IPS-15b (cell line): ENCODE results near the gene PLD5.
"Not testable (repeated sequence)": the region's sequence is repeated elsewhere in the genome, so short reads cannot be mapped to it uniquely, and the experiment has no call there.

Experiments
- H3K27me3 ChIP-seq: one replicate; pipeline ENCODE4 v1.6.1; 2013; ENCODE audit warnings: low read length; ENCODE audit not compliant: control insufficient read depth, insufficient read depth
- H3K36me3 ChIP-seq: one replicate; pipeline ENCODE4 v1.6.1; 2013; ENCODE audit warnings: low read length; ENCODE audit not compliant: control insufficient read depth, insufficient read depth
- H3K4me1 ChIP-seq: one replicate; pipeline ENCODE4 v1.6.1; 2013; ENCODE audit warnings: mild to moderate bottlenecking, low read length; ENCODE audit not compliant: control insufficient read depth, insufficient read depth
- H3K4me3 ChIP-seq: one replicate; pipeline ENCODE4 v1.5.1; 2013; ENCODE audit warnings: low read depth, low read length
- H3K9ac ChIP-seq: one replicate; pipeline ENCODE4 v1.6.1; 2013; ENCODE audit warnings: low read depth, mild to moderate bottlenecking, low read length
- H3K9me3 ChIP-seq: one replicate; pipeline ENCODE4 v1.6.1; 2013; ENCODE audit warnings: mild to moderate bottlenecking, low read length; ENCODE audit not compliant: control insufficient read depth, insufficient read depth

The PLD5 gene

GRCh38 chr1:242242983-242243382 lies 281.5 kb downstream of the PLD5 start:
- H3K4me3 ChIP-seq: no peak overlapping the region
- no peaks in the 10 kb centered on the region for H3K36me3 ChIP-seq
- no peaks in the 10 kb centered on the region for H3K9me3 ChIP-seq
- peaks cover 9% of the 10 kb centered on the region for H3K4me1 ChIP-seq
- no peak overlapping the region for H3K9ac ChIP-seq
- no peaks in the 10 kb centered on the region for H3K27me3 ChIP-seq

- peaks cover 9% of the 10 kb centered on the region for H3K4me1 ChIP-seq
- no peaks in the 10 kb centered on the region for H3K36me3 ChIP-seq
- H3K9ac ChIP-seq: no peak overlapping the region
- H3K27me3 ChIP-seq: no peaks in the 10 kb centered on the region
- no peak overlapping the region for H3K4me3 ChIP-seq
- H3K9me3 ChIP-seq: no peaks in the 10 kb centered on the region
Observed at GRCh38 chr1:242241936-242242335, 282.6 kb downstream of the PLD5 start.

- Histone ChIP-seq H3K9me3 (no peaks in the 10 kb centered on the region), H3K4me1 (peaks cover 7% of the 10 kb centered on the region), H3K36me3 (no peaks in the 10 kb centered on the region), H3K9ac (no peak overlapping the region), H3K27me3 (no peaks in the 10 kb centered on the region), H3K4me3 (no peak overlapping the region)
Observed at GRCh38 chr1:242240691-242241090, 283.8 kb downstream of the PLD5 start.

GRCh38 chr1:242240077-242240476 lies 284.4 kb downstream of the PLD5 start:
- H3K36me3 ChIP-seq: no peaks in the 10 kb centered on the region
- no peaks in the 10 kb centered on the region for H3K9me3 ChIP-seq
- no peak overlapping the region for H3K9ac ChIP-seq
- H3K4me1 ChIP-seq: peaks cover 5% of the 10 kb centered on the region
- no peak overlapping the region for H3K4me3 ChIP-seq
- no peaks in the 10 kb centered on the region for H3K27me3 ChIP-seq

GRCh38 chr1:242239398-242239797 lies 285.1 kb downstream of the PLD5 start:
- no peaks in the 10 kb centered on the region for H3K36me3 ChIP-seq
- H3K9me3 ChIP-seq: no peaks in the 10 kb centered on the region
- H3K9ac ChIP-seq: no peak overlapping the region
- H3K4me3 ChIP-seq: no peak overlapping the region
- H3K27me3 ChIP-seq: no peaks in the 10 kb centered on the region
- peaks cover under 1% of the 10 kb centered on the region for H3K4me1 ChIP-seq

- no peak overlapping the region for H3K9ac ChIP-seq
- H3K4me1 ChIP-seq: no peaks in the 10 kb centered on the region
- H3K4me3 ChIP-seq: no peak overlapping the region
- H3K9me3 ChIP-seq: no peaks in the 10 kb centered on the region
- no peaks in the 10 kb centered on the region for H3K27me3 ChIP-seq
- H3K36me3 ChIP-seq: no peaks in the 10 kb centered on the region
Observed at GRCh38 chr1:242237051-242237450, 287.4 kb downstream of the PLD5 start.

- Histone ChIP-seq H3K4me1 (peaks cover 5% of the 10 kb centered on the region), H3K9me3 (no peaks in the 10 kb centered on the region), H3K36me3 (no peaks in the 10 kb centered on the region), H3K9ac (no peak overlapping the region), H3K4me3 (no peak overlapping the region), H3K27me3 (no peaks in the 10 kb centered on the region)
Observed at GRCh38 chr1:242228991-242229390, 295.5 kb downstream of the PLD5 start.

GRCh38 chr1:242225767-242226573 lies 298.5 kb downstream of the PLD5 start:
- H3K4me3 ChIP-seq: no peak overlapping the region

GRCh38 chr1:242224878-242225766 lies 299.4 kb downstream of the PLD5 start:
- H3K4me3 ChIP-seq, H3K4me1 ChIP-seq: not testable (repeated sequence)

More at GRCh38 chr1:242225767-242226573, 298.5 kb downstream of the PLD5 start:
- Histone ChIP-seq H3K9ac (no peak overlapping the region), H3K4me1 (peaks cover 5% of the 10 kb centered on the region), H3K36me3 (no peaks in the 10 kb centered on the region), H3K9me3 (no peaks in the 10 kb centered on the region), H3K27me3 (no peaks in the 10 kb centered on the region)

GRCh38 chr1:242224461-242224860 lies 300.0 kb downstream of the PLD5 start:
- Histone ChIP-seq H3K9ac (no peak overlapping the region), H3K27me3 (no peaks in the 10 kb centered on the region), H3K4me3 (no peak overlapping the region), H3K36me3 (no peaks in the 10 kb centered on the region), H3K9me3 (no peaks in the 10 kb centered on the region), H3K4me1 (peaks cover 8% of the 10 kb centered on the region)

More at GRCh38 chr1:242224878-242225766, 299.4 kb downstream of the PLD5 start:
- not testable (repeated sequence) for H3K9ac ChIP-seq, H3K27me3 ChIP-seq, H3K9me3 ChIP-seq, H3K36me3 ChIP-seq

GRCh38 chr1:242219905-242220304 lies 304.6 kb downstream of the PLD5 start:
- Histone ChIP-seq H3K27me3 (peaks cover 20% of the 10 kb centered on the region), H3K9me3 (no peaks in the 10 kb centered on the region), H3K36me3 (no peaks in the 10 kb centered on the region), H3K4me3 (no peak overlapping the region), H3K9ac (no peak overlapping the region), H3K4me1 (peaks cover 6% of the 10 kb centered on the region)
